HepG2 (cell line): ENCODE results near the gene ASF1B. TPM values are rescaled to one million over a fixed set of nuclear protein-coding genes. Genes with fewer than 3 reads are reported as not detected.

Source experiments
- ARNTL ChIP-seq: sonication (generic); formaldehyde crosslinking; IDR thresholded peaks from 2 replicates; pipeline ENCODE4 v1.4.0; 2020; ENCODE audit warnings: mild to moderate bottlenecking, missing genetic modification reagents
- HDAC1 ChIP-seq: sonication (generic); formaldehyde crosslinking; IDR thresholded peaks from 2 replicates; pipeline ENCODE4 v1.5.1; 2020; ENCODE audit warnings: mild to moderate bottlenecking, missing genetic modification reagents
- KDM3A ChIP-seq: IDR thresholded peaks from 2 replicates; pipeline ENCODE4 v1.6.1; 2018; ENCODE audit warnings: low read depth, missing compliant biosample characterization
- NR0B2 ChIP-seq: sonication (generic); formaldehyde crosslinking; IDR thresholded peaks from 2 replicates; pipeline ENCODE4 v1.4.0; 2020; ENCODE audit warnings: mild to moderate bottlenecking, missing genetic modification reagents
- RXRA ChIP-seq: sonication (generic); formaldehyde crosslinking; IDR thresholded peaks from 2 replicates; pipeline ENCODE4 v1.5.1; 2020; ENCODE audit warnings: missing genetic modification reagents
- U2AF2 ChIP-seq: fragments of 200-400 bp; formaldehyde crosslinking; IDR thresholded peaks from 2 replicates; pipeline ENCODE4 v1.6.1; 2017; ENCODE audit warnings: low read depth, mild to moderate bottlenecking, low read length
- XRCC5 ChIP-seq: fragments of 200-400 bp; formaldehyde crosslinking; optimal IDR thresholded peaks from 2 replicates; pipeline ENCODE3; 2017; ENCODE audit warnings: mild to moderate bottlenecking, low read length
- ZBTB43 ChIP-seq: sonication (generic); formaldehyde crosslinking; conservative IDR thresholded peaks from 2 replicates; pipeline ENCODE4 v1.4.0; 2020; ENCODE audit warnings: missing genetic modification reagents
- ZFP36 ChIP-seq: fragments of 150-350 bp; IDR thresholded peaks from 2 replicates; pipeline ENCODE4 v1.6.1; 2018; ENCODE audit warnings: borderline replicate concordance, low read length, low read depth; ENCODE audit not compliant: partially characterized antibody
- ZFP62 ChIP-seq: sonication (generic); formaldehyde crosslinking; IDR thresholded peaks from 2 replicates; pipeline ENCODE4 v1.4.0; 2020; ENCODE audit warnings: missing genetic modification reagents
- ZFX ChIP-seq: sonication (generic); formaldehyde crosslinking; IDR thresholded peaks from 2 replicates; pipeline ENCODE4 v1.4.0; 2020; ENCODE audit warnings: mild to moderate bottlenecking, low read depth, missing genetic modification reagents, moderate library complexity
- ZMYM3 ChIP-seq: sonication (generic); formaldehyde crosslinking; IDR thresholded peaks from 2 replicates; pipeline ENCODE4 v1.5.1; 2020; ENCODE audit warnings: mild to moderate bottlenecking, missing genetic modification reagents
- ZNF274 ChIP-seq: sonication (generic); formaldehyde crosslinking; IDR thresholded peaks from 2 replicates; pipeline ENCODE4 v1.5.1; 2020; ENCODE audit warnings: mild to moderate bottlenecking, missing genetic modification reagents
- ZNF407 ChIP-seq: sonication (generic); formaldehyde crosslinking; IDR thresholded peaks from one replicate; pipeline ENCODE4 v1.5.1; 2020; ENCODE audit warnings: mild to moderate bottlenecking, missing genetic modification reagents; ENCODE audit errors: not compliant biosample characterization
- ZNF577 ChIP-seq: sonication (generic); formaldehyde crosslinking; IDR thresholded peaks from 2 replicates; pipeline ENCODE4 v1.4.0; 2020; ENCODE audit warnings: mild to moderate bottlenecking, low read depth, missing genetic modification reagents, borderline replicate concordance
- ZNF672 ChIP-seq: sonication (generic); formaldehyde crosslinking; IDR thresholded peaks from 2 replicates; pipeline ENCODE4 v1.8.1; 2022; ENCODE audit warnings: missing genetic modification reagents
- ZNF747 ChIP-seq: sonication (generic); formaldehyde crosslinking; IDR thresholded peaks from 2 replicates; pipeline ENCODE4 v1.8.1; 2023; ENCODE audit warnings: missing genetic modification reagents, mild to moderate bottlenecking, borderline replicate concordance
- ZNF784 ChIP-seq: sonication (generic); formaldehyde crosslinking; IDR thresholded peaks from 2 replicates; pipeline ENCODE4 v1.5.1; 2020; ENCODE audit warnings: missing genetic modification reagents, mild to moderate bottlenecking, borderline replicate concordance
- polyA plus RNA-seq, 8 experiments: library from polyadenylated mRNA; depleted of rRNA in 3 of 8; stranded (reverse) in 7 of 8; unstranded in 1 of 8; fragments of >200 nt; fragmentation: Illumina TruSeq in 4 of 8; extraction: Trizol in 4 of 8; gene quantifications; 2 replicates each; pipeline versions ENCODE4 v1.2.1 to v1.2.3, GENCODE V29; 2011 to 2016; ENCODE audit warnings: low read depth in 4 of 8, missing spikeins in 1 of 8, mixed read lengths in 1 of 8; ENCODE audit not compliant: insufficient read depth in 1 of 8
- total RNA-seq, 5 experiments: library from RNA; depleted of rRNA; stranded (reverse); fragments of >200 nt; fragmentation: Illumina TruSeq; extraction: Trizol; gene quantifications; 2 replicates each; pipeline ENCODE4 v1.2.3, GENCODE V29; 2016; ENCODE audit warnings: low read depth in 1 of 5

Gene ASF1B
- total and polyA plus RNA-seq, 2 of the 13 experiments (the other 11 are each of a cell fraction or from before 2014, with no cell fraction given): 18.2 to 24.8 TPM

GRCh38 chr19:14081797-14082674, 54.4 kb downstream of the ASF1B start (continued):
- TF ChIP-seq XRCC5 (no peak), ZNF672 (no peak), ZNF784 (peak; percentile 50; the same call in 1 of the 2 replicates), ZFX (CRISPR knock-in tag) (peak; percentile 75), ZNF747 (CRISPR knock-in tag) (peak; percentile 16; the same call in 1 of the 2 replicates), ZNF577 (CRISPR knock-in tag) (no peak), ZBTB43 (CRISPR knock-in tag) (0 out of 2 replicates have a peak, but pooled peaks have one; percentile 8), ARNTL (CRISPR knock-in tag) (no peak), ZMYM3 (CRISPR knock-in tag) (peak; percentile 9; the same call in 1 of the 2 replicates), KDM3A (CRISPR knock-in tag) (no peak), ZFP62 (no peak), RXRA (CRISPR knock-in tag) (0 out of 2 replicates have a peak, but pooled peaks have one; percentile 3), ZNF407 (peak; percentile 22), NR0B2 (peak; percentile 55; the same call in 1 of the 2 replicates), ZNF274 (CRISPR knock-in tag) (peak; percentile 0; the same call in 1 of the 2 replicates), HDAC1 (CRISPR knock-in tag) (peak; percentile 46; the same call in 1 of the 2 replicates), U2AF2 (no peak), ZFP36 (peak; percentile 16)
